ENCODE results near the gene XXYLT1. TPM values are rescaled to one million over a fixed set of nuclear protein-coding genes. Genes with fewer than 3 reads are reported as not detected.

The XXYLT1 gene
- total and polyA plus RNA-seq, 10 of the 15 experiments (the other 5 are each of a cell fraction or from before 2014, with no cell fraction given): 1.2 to 14.2 (median 9.3) TPM

DNA sequence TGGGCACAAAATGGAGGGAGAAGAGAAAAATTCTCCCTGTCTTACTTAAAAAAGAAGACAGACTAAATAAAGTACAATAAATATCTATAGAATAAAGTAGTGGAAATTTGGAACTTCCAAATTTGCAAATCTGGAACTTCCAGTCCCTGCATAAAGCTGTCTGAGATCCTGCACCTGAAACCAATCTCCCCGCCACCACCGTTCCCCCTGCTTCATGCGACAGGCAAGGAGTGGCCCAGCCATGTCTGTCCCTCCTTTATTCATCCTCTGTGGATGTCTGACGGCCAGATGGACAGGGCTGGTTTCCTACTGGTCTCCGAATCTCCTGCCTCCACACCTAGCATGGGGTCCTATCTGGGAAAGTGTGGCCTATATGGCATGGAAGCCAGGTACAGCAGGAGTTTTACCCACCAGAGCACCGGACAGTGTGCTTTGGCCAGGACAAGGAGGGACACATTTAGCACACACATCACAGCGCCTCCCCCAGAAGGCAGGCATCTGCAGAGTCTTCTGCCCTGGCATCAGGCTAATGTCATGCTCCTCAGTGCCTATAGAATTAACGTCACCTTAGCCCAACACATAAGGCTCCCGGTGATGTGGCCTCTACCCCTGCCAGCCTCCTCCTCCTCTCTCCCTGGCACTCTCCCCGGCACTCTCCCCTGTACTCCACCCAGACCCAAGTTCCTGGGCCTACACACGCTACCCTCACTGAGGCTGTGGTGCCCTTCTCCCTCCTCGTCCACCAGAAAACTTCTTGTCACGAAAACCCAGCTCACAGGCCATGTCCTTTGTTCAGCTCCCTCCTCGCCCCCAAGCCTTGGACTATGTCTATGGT lies 170.8 kb downstream of the XXYLT1 start:
- WGBS (ENCODE audit: insufficient coverage, insufficient replicate concordance, low lambda C conversion rate, missing lambda C conversion rate): 83% methylated on average over 14 of the region's 14 CpGs
- H3K9me3 ChIP-seq (replicated peaks; ENCODE audit: control insufficient read depth, insufficient read depth, low read length): no peaks in the 10 kb centered on the region
- TF ChIP-seq SPI1 (IDR thresholded peaks at IDR 0.05; ENCODE audit: borderline replicate concordance, insufficient read depth, low read depth, low read length): no peak
- TF ChIP-seq CHD4 (IDR thresholded peaks at IDR 0.05): no peak
- TF ChIP-seq POLR2AphosphoS2 (IDR thresholded peaks at IDR 0.05; ENCODE audit: low read depth, low read length): no peak
- no peak for TF ChIP-seq EZH2 (IDR thresholded peaks at IDR 0.05; ENCODE audit: borderline replicate concordance, control insufficient read depth, low read depth, low read length)
- TF ChIP-seq, protein P1, sequence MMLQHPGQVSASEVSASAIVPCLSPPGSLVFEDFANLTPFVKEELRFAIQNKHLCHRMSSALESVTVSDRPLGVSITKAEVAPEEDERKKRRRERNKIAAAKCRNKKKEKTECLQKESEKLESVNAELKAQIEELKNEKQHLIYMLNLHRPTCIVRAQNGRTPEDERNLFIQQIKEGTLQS (IDR thresholded peaks at IDR 0.05; ENCODE audit: borderline replicate concordance, extremely low read depth, low read depth, low read length): no peak
- TF ChIP-seq FOS (IDR thresholded peaks at IDR 0.05; ENCODE audit: borderline replicate concordance, extremely low read depth, insufficient read length): no peak
- no peak for TF ChIP-seq ZNF207 (IDR thresholded peaks at IDR 0.05; ENCODE audit: borderline replicate concordance)
- TF ChIP-seq NR2F1 (conservative IDR thresholded peaks at IDR 0.05): no peak
- TF ChIP-seq BCL11A (IDR thresholded peaks at IDR 0.05; ENCODE audit: low read depth, low read length): no peak
- TF ChIP-seq NFXL1 (IDR thresholded peaks at IDR 0.05; ENCODE audit: borderline replicate concordance): no peak
- H3K4me3 ChIP-seq: no peak overlapping the region
- no peaks in the 10 kb centered on the region for H3K27me3 ChIP-seq (replicated peaks in 1 of 2; ENCODE audit: control insufficient read depth in 2 of 2, insufficient read depth in 2 of 2, low read length in 1 of 2)
- H3K9ac ChIP-seq (ENCODE audit: control insufficient read depth, insufficient read depth, low read length): no peak overlapping the region
- no peaks in the 10 kb centered on the region; the same call in 1 of the 2 replicates for H3K79me2 ChIP-seq (ENCODE audit: control insufficient read depth, insufficient read depth, low read length)
- ATAC-seq: no peak; the same call in 2 of the 3 replicates
- BruUV-seq (replicated peaks): no TSS peak
- in situ Hi-C loops (cut with MboI): loop anchor here (5.0 kb wide), 1 partner anchor 423 kb away; no protein-coding TSS in a partner anchor
- H3K4me2 ChIP-seq (ENCODE audit: control insufficient read depth, insufficient read depth): no peak overlapping the region
- no peaks in the 10 kb centered on the region for H4K20me1 ChIP-seq (ENCODE audit: control insufficient read depth, insufficient read depth)
- ChIA-PET CTCF (interaction anchor here (0.8 to 1.9 kb wide), 4 partner anchors 79 to 429 kb away, joined by 3 to 13 read pairs (median 4); no protein-coding TSS in a partner anchor), POLR2A (no interaction called here), RAD21 (ENCODE audit: unreplicated experiment) (interaction anchor here (1.0 to 2.0 kb wide), 2 partner anchors 30 to 418 kb away, joined by 3 to 8 read pairs; no protein-coding TSS in a partner anchor), SMC1A (ENCODE audit: uncharacterized antibody, unreplicated experiment) (interaction anchor here (1.1 to 1.2 kb wide), 2 partner anchors 28 to 418 kb away, joined by 3 read pairs; no protein-coding TSS in a partner anchor)
- no peak for FAIRE-seq
- DNase-seq (ENCODE audit: low read depth, low spot score): no peak
- peaks cover 34% of the 10 kb centered on the region for H3K4me1 ChIP-seq (ENCODE audit: control insufficient read depth, insufficient read depth, low read length)
- H3K36me3 ChIP-seq (ENCODE audit: control insufficient read depth in 2 of 2, insufficient read depth in 2 of 2, low read length in 1 of 2): no peaks in the 10 kb centered on the region
- H2AFZ ChIP-seq (ENCODE audit: control insufficient read depth, low read depth, low read length): peak overlapping the region; percentile 69
- peak overlapping the region; percentile 43 for H3K27ac ChIP-seq (ENCODE audit: control insufficient read depth, insufficient read depth)
- intact Hi-C loops (cut with micrococcal nuclease; ENCODE audit: unreplicated experiment): no loop called here
